BE2C (cell line): Measurements from ENCODE around the gene SRGAP1.

Experiments used
- DNase-seq: peaks from one replicate; pipeline ENCODE4 v3.0.0-alpha.2; 2020
- H3K27me3 ChIP-seq: fragments of 250-450 bp; sonication (Bioruptor Pico); 2 replicates; pipeline ENCODE4 v1.5.1; 2020; ENCODE audit warnings: mild to moderate bottlenecking
- H3K36me3 ChIP-seq: fragments of 250-450 bp; sonication (Bioruptor Pico); 2 replicates; pipeline ENCODE4 v1.5.1; 2020; ENCODE audit warnings: mild to moderate bottlenecking
- H3K4me1 ChIP-seq: fragments of 250-450 bp; sonication (Bioruptor Pico); 2 replicates; pipeline ENCODE4 v1.5.1; 2020
- H3K4me3 ChIP-seq: 2 replicates; pipeline ENCODE4 v1.5.1; 2011; ENCODE audit warnings: low read depth, low read length
- H3K9me3 ChIP-seq: fragments of 250-450 bp; sonication (Bioruptor Pico); 2 replicates; pipeline ENCODE4 v1.5.1; 2020
- CTCF ChIP-seq: IDR thresholded peaks from 2 replicates; pipeline ENCODE4 v1.5.1; 2012; ENCODE audit warnings: mild to moderate bottlenecking, low read depth, low read length

Gene SRGAP1

DNA sequence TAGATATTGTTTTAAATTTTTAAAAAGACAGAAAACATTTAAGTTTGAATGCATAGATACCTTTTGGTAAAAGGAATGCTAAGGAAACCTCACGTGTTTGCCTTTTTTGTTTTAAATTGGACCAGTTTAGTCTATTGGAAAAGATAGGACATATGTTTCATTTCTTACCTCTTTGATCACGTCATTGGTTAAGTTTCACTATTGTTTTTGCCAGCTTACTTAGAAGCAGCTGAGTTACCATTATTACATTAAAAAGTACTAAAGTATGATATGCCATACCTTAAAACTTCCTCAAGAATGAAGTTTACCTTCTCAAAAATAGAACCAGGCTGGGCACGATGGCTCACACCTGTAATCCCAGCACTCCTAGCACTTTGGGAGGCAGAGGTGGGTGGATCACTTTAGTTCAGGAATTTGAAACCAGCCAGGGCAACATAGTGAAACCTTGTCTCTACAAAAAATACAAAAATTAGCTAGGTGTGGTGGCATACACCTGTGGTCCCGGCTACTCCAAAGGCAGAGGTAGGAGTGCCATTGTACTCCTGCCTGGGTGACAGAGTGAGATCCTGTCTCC, 54.4 kb downstream of the SRGAP1 start:
- Histone ChIP-seq H3K4me1 (peaks cover 8% of the 10 kb centered on the region; the same call in 1 of the 2 replicates), H3K27me3 (no peaks in the 10 kb centered on the region), H3K4me3 (no peak overlapping the region), H3K36me3 (no peaks in the 10 kb centered on the region), H3K9me3 (no peaks in the 10 kb centered on the region)
- no peak for DNase-seq
- no peak for TF ChIP-seq CTCF

GRCh38 chr12:63899396-63899795, 54.9 kb downstream of the SRGAP1 start:
- peaks cover 8% of the 10 kb centered on the region; the same call in 1 of the 2 replicates for H3K4me1 ChIP-seq
- no peak overlapping the region for H3K4me3 ChIP-seq
- DNase-seq, result no peak
- no peaks in the 10 kb centered on the region for H3K9me3 ChIP-seq
- H3K27me3 ChIP-seq, result no peaks in the 10 kb centered on the region
- H3K36me3 ChIP-seq, result no peaks in the 10 kb centered on the region
- no peak for TF ChIP-seq CTCF

- no peak for TF ChIP-seq CTCF
- DNase-seq, result no peak
- H3K4me3 ChIP-seq, result no peak overlapping the region
- peaks cover 9% of the 10 kb centered on the region; the same call in 1 of the 2 replicates for H3K4me1 ChIP-seq
- no peaks in the 10 kb centered on the region for H3K36me3 ChIP-seq
- H3K9me3 ChIP-seq, result no peaks in the 10 kb centered on the region
- no peaks in the 10 kb centered on the region for H3K27me3 ChIP-seq
Observed at GRCh38 chr12:63900922-63901793, 56.7 kb downstream of the SRGAP1 start.

GRCh38 chr12:63904653-63905052, 60.2 kb downstream of the SRGAP1 start:
- no peaks in the 10 kb centered on the region for H3K36me3 ChIP-seq
- peaks cover 12% of the 10 kb centered on the region for H3K4me1 ChIP-seq
- DNase-seq, result no peak
- H3K9me3 ChIP-seq, result no peaks in the 10 kb centered on the region
- TF ChIP-seq CTCF, result no peak
- no peaks in the 10 kb centered on the region for H3K27me3 ChIP-seq
- no peak overlapping the region for H3K4me3 ChIP-seq

DNA sequence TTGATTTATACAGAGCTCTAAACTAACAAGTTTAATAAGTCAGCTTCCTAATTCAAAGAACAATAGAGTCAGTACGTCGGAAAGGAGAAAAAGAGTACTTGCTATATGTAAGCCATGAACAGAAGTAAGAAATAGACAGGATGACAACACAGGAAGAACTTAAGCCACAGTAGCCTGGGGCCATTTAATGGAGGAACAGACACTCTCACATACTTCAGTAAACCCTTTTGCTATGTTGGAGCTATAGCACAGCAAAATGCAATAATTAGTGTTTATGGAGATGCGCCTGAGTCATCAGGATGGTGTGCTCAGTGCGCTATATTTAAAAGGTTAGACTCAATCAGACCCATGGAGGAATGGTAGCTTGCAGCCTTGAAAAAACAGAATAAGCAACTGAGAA, 61.0 kb downstream of the SRGAP1 start:
- Histone ChIP-seq H3K4me3 (no peak overlapping the region), H3K27me3 (no peaks in the 10 kb centered on the region), H3K36me3 (no peaks in the 10 kb centered on the region), H3K4me1 (peaks cover 16% of the 10 kb centered on the region), H3K9me3 (no peaks in the 10 kb centered on the region)
- peak; percentile 29 for DNase-seq
- TF ChIP-seq CTCF, result no peak

- DNase-seq, result no peak
- Histone ChIP-seq H3K27me3 (no peaks in the 10 kb centered on the region), H3K4me1 (peaks cover 16% of the 10 kb centered on the region), H3K36me3 (no peaks in the 10 kb centered on the region), H3K4me3 (no peak overlapping the region), H3K9me3 (no peaks in the 10 kb centered on the region)
- no peak for TF ChIP-seq CTCF
Observed at GRCh38 chr12:63906876-63907275, 62.4 kb downstream of the SRGAP1 start.
